ENCODE data around the gene AMPD2.

- TF ChIP-seq POLR2AphosphoS5 (IDR thresholded peaks at IDR 0.05; ENCODE audit: low read depth, low read length) (no peak), POLR2A (IDR thresholded peaks at IDR 0.05; ENCODE audit: low read depth, low read length) (no peak)
These were observed 3.8 kb upstream of the AMPD2 start for GRCh38 chr1:109615879-109616278.
